Heart left ventricle (tissue), 16 donors: Measurements from ENCODE around the gene TNS3. TPM values are rescaled to one million over a fixed set of nuclear protein-coding genes. Genes with fewer than 3 reads are reported as not detected.
A peak's percentile ranks its signal among the peaks of the same experiment; 100 is the strongest.

Experiments
- ATAC-seq, 4 donors: fragments of 200-7000 bp; cut with Tn5 transposase; one replicate each; pipeline ENCODE4 v1.9.1; 2020 to 2022; ENCODE audit warnings: moderate library complexity in 4 of 4, mild to moderate bottlenecking in 3 of 4, moderate number of reproducible peaks in 1 of 4
- DNase-seq, 5 donors: peaks; one replicate each; pipeline ENCODE4 v3.0.0-alpha.2; 2020
- H3K27ac ChIP-seq, 12 donors: fragments of 200-600 bp; sonication (generic) in 4 of 12; one replicate each; pipeline versions ENCODE4 v1.5.0 to v1.8.0; 2016 to 2022; ENCODE audit warnings: mild to moderate bottlenecking in 2 of 12
- H3K27me3 ChIP-seq, 9 donors: fragments of 200-600 bp; sonication (generic) in 2 of 9; one replicate each; pipeline versions ENCODE4 v1.5.1 to v1.8.0; 2016 to 2022; ENCODE audit warnings: mild to moderate bottlenecking in 3 of 9
- H3K36me3 ChIP-seq, 9 donors: fragments of 200-600 bp; sonication (generic) in 2 of 9; one replicate each; pipeline versions ENCODE4 v1.5.0 to v1.8.0; 2018 to 2022; ENCODE audit warnings: mild to moderate bottlenecking in 2 of 9
- H3K4me1 ChIP-seq, 12 donors: fragments of 200-600 bp; sonication (generic) in 4 of 12; one replicate each; pipeline versions ENCODE4 v1.5.0 to v1.8.0; 2016 to 2022; ENCODE audit warnings: mild to moderate bottlenecking in 3 of 12
- H3K4me3 ChIP-seq, 12 donors: fragments of 200-600 bp; sonication (generic) in 4 of 12; one replicate each; pipeline versions ENCODE4 v1.5.0 to v1.8.0; 2017 to 2022; ENCODE audit warnings: mild to moderate bottlenecking in 9 of 12, moderate library complexity in 4 of 12
- H3K9me3 ChIP-seq, 12 donors: fragments of 200-600 bp; sonication (generic) in 4 of 12; one replicate each; pipeline versions ENCODE4 v1.5.0 to v1.8.0; 2016 to 2022; ENCODE audit warnings: mild to moderate bottlenecking in 1 of 12
- CTCF ChIP-seq, 12 donors: fragments of 200-600 bp; sonication (generic) in 4 of 12; IDR thresholded peaks; one replicate each; pipeline versions ENCODE4 v1.5.0 to v1.8.0; 2018 to 2022; ENCODE audit warnings: antibody characterized with exemption in 12 of 12, mild to moderate bottlenecking in 5 of 12
- POLR2A ChIP-seq, 2 donors: fragments of 450-650 bp; IDR thresholded peaks; one replicate each; pipeline ENCODE4 v1.6.1; 2017; ENCODE audit warnings: antibody characterized with exemption in 2 of 2, mild to moderate bottlenecking in 2 of 2, moderate library complexity in 2 of 2
- WGBS, 4 donors: extraction: QIAGEN DNeasy Blood & Tissue Kit in 2 of 4; methylation state at CpG; one replicate each; pipeline versions ENCODE4 v1.1.5 to v1.1.7; 2013 to 2018; 5-methylcytosine and 5-hydroxymethylcytosine counted together
- intact Hi-C, 10 donors: fragments of 100-400 bp; cut with DNase I; formaldehyde crosslinking; loops; one replicate each; pipeline versions ENCODE4 v1.11.1 to v1.14.2; 2022
- polyA plus RNA-seq, 2 donors: library from polyadenylated mRNA; stranded (reverse); fragments of 200-250 nt; gene quantifications; one replicate each; pipeline ENCODE4 v1.2.3, GENCODE V29; 2013
- total RNA-seq, 9 donors: library from RNA; depleted of rRNA in 2 of 9; stranded (reverse); fragments of >200 nt in 2 of 9; fragmentation: NEBNext Ultra II Directional in 3 of 9; extraction: Animal tissue kit (Norgen Biotek cat#: 25700) in 3 of 9; gene quantifications; one replicate each; pipeline versions ENCODE4 v1.1.0 to v1.2.4, GENCODE V29; 2016 to 2023
- donor health status: ischemic (EF 13 %, LVEDD 7.1; RV severe dilation, severe dysfunction).
- donor health status: healthy with polysubstance abuse.
- donor health status: DM: no; HTN: yes; CAD: no.
- donor health status: DM: no; HTN: no; CAD: no.
- donor health status: ischemic (EF 25% LVEDD 6.9; RV normal size, moderate dysfunction).
- donor health status: ischemic (EF 25% LVEDD 5.7; RV mildly dilated, moderate dysfunction).
- donor health status: healthy.
- donor health status: DM: yes; HTN: yes; CAD: no.
- donor health status: ischemic (EF 35%, LVEDD 5.7; RV mildly dilated, moderate dysfunction).
- donor health status: nonischemic (EF 11% LVEDD 7.7; RV severe dilation, severe dysfunction).
- donor health status: DM: yes; HTN: yes; CAD: no.
- donor health status: PGD.
- donor health status: ischemic (EF 29% LVEDD 5.4; RV normal size, mild dysfunction).
- donor health status: nonischemic (EF 23%, LVEDD 6.1; RV moderate dilation, normal function).

Gene TNS3
- total and polyA plus RNA-seq, 11 donors = 10.1 to 116 (median 32.7) TPM

GRCh38 chr7:47454069-47454973, 127.6 kb downstream of the TNS3 start:
- Histone ChIP-seq H3K4me1 (peaks cover 7 to 65% (median 46%) of the 10 kb centered on the region in 12 donors), H3K36me3 (no peaks in the 10 kb centered on the region), H3K27ac (peak overlapping the region in 11 of 12 donors; percentile 73 to 89 (median 84)), H3K27me3 (no peaks in the 10 kb centered on the region), H3K4me3 (peak overlapping the region in 1 of 12 donors; percentile 38), H3K9me3 (no peaks in the 10 kb centered on the region)
- TF ChIP-seq CTCF (IDR thresholded peaks at IDR 0.05) (no peak), POLR2A (IDR thresholded peaks at IDR 0.05) (no peak)
- ATAC-seq (peak in 2 of 4 donors; percentile 2 to 6), DNase-seq (no peak)
- intact Hi-C loops = loop anchor here in 3 of 10 donors (5.0 to 10.0 kb wide), 2 partner anchors 118 to 120 kb away; no protein-coding TSS in a partner anchor
- 65 to 83% (median 72%) methylated on average over 12 to 14 of the region's 14 CpGs for WGBS, 4 donors

GRCh38 chr7:47453093-47454061, 128.5 kb downstream of the TNS3 start:
- ATAC-seq (peak; percentile 67 to 81 (median 76)), DNase-seq (peak; percentile 47 to 77 (median 75))
- WGBS, 4 donors = 31 to 51% (median 39%) methylated on average over 23 of the region's 23 CpGs
- H3K27me3 ChIP-seq = no peaks in the 10 kb centered on the region
- peaks cover 3 to 59% (median 40%) of the 10 kb centered on the region in 12 donors for H3K4me1 ChIP-seq
- H3K4me3 ChIP-seq = peak overlapping the region in 11 of 12 donors; percentile 4 to 53 (median 38)
- no peaks in the 10 kb centered on the region for H3K9me3 ChIP-seq
- intact Hi-C loops = loop anchor here in 3 of 10 donors (5.0 to 10.0 kb wide), 2 partner anchors 119 to 121 kb away; no protein-coding TSS in a partner anchor
- no peak for TF ChIP-seq CTCF (IDR thresholded peaks at IDR 0.05)
- no peak for TF ChIP-seq POLR2A (IDR thresholded peaks at IDR 0.05)
- H3K27ac ChIP-seq = peak overlapping the region; percentile 58 to 89 (median 83)
- H3K36me3 ChIP-seq = peaks cover 0 to 7% (median 0%) of the 10 kb centered on the region in 9 donors

GRCh38 chr7:47452715-47453092, 129.2 kb downstream of the TNS3 start:
- 68 to 87% (median 79%) methylated on average over 11 of the region's 11 CpGs for WGBS, 4 donors
- intact Hi-C loops = loop anchor here in 3 of 10 donors (5.0 to 10.0 kb wide), 2 partner anchors 120 to 122 kb away; no protein-coding TSS in a partner anchor
- Histone ChIP-seq H3K27me3 (no peaks in the 10 kb centered on the region), H3K9me3 (no peaks in the 10 kb centered on the region), H3K4me1 (peaks cover 0 to 55% (median 34%) of the 10 kb centered on the region in 12 donors), H3K27ac (peak overlapping the region; percentile 58 to 89 (median 83)), H3K4me3 (peak overlapping the region in 11 of 12 donors; percentile 4 to 53 (median 38)), H3K36me3 (peaks cover 0 to 11% (median 0%) of the 10 kb centered on the region in 9 donors)
- ATAC-seq (peak; percentile 40 to 67 (median 56)), DNase-seq (no peak)
- TF ChIP-seq CTCF (IDR thresholded peaks at IDR 0.05) (no peak), POLR2A (IDR thresholded peaks at IDR 0.05) (no peak)
